NCI-H510A treated with DMSO at 0.1 percent for 48 hours (cell line): ENCODE data around the gene SLC44A1.
"Not testable (repeated sequence)": the region's sequence is repeated elsewhere in the genome, so short reads cannot be mapped to it uniquely, and the experiment has no call there.

ENCODE experiments used
- DNase-seq: peaks from one replicate; lab custom pipeline; 2025; lab: John Stamatoyannopoulos, UW

SLC44A1 gene

DNA sequence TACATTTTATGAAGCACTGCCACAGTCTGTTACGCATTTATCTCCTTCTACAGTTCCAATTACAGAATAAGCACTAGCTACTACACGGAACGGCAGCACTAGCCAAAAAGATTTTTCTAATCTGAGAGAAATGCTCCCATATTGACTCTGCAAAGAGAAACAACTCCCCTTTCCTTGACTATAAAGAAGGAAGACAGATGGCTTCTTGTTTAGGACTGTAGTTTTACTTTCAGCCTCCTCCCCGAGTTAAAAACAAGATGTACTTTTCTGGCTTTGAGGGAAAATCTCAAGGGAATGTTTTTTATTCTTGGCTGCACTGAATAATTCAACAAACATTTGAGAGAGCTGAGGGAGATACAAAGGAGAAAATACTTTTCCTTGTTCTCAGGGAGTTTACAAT, 1.9 kb upstream of the SLC44A1 start:
- no peak for DNase-seq

DNA sequence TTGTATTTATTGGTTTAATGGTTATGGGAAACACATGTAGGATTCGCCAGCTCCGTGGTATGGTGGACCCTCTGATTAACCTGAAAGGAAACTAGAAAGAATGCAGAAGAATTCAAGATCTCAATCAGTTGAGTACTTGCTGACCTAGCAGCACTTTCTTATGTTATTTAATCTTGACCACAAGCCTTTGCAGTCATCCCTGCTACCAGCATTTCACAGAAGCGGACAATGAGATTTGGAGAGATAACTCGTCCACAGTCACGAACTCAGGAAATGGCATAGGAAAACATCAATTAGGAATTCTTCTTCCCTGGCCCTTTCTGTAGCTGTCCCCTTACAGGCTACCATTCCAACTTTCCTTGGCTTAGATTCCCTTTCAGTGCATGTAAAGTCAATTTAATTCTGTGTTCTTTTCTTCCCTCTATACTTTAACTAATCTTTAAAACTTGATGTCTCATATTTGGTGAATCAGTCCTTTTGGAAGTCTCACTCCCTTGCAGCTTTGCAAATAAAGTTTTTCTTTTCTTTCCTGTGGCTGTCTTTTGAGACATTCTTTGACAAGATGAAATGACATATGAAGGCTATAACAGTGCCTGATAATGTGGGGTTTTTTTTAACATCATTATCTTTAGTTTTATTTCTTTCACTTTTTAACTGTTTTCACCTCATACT, 1.3 kb upstream of the SLC44A1 start:
- no peak for DNase-seq

DNA sequence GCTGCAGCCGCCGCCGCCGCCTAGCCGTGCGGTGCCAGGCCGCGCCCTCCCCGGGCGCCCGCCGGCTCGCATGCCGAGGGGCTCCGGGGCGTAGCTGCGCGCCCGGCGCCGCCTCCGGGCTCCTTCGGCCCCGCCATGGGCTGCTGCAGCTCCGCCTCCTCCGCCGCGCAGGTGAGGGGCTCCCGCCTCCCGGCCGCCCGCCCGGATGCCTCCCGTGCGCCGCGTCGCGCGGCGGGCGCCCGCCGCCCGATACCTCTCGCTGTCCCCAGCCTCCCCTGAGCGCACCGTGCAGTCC, 230 bp downstream of the SLC44A1 start:
- no peak for DNase-seq

DNA sequence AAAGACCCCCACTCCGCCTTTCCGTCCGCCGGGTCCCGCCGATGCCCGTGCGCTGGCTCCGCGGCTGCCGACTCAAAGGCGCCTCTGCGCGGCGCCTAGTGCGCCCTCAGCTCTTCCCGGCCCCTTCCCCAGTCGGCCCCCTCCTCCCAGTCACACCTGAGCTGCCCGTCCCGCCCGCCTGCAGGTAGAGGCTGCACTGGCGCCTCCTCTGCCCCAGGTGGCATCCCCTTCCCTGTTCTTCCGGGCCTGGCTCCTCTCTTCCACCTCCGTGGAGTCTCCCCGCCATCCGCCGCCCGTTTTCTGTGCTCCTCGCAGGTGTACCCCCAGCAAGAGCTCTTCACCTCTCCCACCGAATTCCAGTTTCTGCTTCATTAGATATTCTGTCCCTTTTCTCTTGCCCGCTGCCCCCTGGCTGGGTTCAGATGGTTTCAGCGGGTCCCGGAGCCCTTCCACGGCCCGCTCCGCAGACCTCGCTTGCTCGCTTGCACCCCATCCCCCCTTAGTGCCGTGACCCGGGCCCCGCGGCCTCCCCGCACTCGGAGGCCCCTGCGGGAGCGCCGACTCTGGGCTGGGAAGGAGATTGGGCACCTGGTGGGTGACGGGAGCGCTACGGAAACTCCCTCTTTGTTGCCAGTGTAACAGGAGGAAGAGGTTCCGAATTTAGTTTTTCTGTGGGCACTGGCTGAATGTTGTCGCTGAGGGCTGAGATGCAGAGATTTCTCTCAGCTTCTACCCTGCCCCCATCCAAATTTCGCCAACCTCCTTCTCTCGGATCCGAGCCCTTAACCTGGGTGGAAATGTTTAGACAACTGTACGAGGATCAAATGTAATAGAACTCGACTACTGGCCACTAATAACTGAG, 809 bp downstream of the SLC44A1 start:
- DNase-seq: peak; percentile 59

DNA sequence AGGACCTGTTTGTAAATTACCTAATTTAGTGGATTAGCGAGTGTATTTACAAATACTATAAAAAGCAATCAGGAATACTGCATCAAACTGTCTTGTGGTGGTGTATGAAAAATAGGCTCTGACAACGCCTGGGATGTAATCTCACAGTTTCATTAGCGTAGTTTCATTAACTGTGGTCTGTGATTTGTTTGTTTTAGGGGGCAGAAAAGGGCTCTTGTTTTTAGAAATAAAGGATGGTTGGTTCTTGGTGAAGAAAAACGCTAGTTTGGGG, 1.4 kb downstream of the SLC44A1 start:
- DNase-seq: no peak

DNA sequence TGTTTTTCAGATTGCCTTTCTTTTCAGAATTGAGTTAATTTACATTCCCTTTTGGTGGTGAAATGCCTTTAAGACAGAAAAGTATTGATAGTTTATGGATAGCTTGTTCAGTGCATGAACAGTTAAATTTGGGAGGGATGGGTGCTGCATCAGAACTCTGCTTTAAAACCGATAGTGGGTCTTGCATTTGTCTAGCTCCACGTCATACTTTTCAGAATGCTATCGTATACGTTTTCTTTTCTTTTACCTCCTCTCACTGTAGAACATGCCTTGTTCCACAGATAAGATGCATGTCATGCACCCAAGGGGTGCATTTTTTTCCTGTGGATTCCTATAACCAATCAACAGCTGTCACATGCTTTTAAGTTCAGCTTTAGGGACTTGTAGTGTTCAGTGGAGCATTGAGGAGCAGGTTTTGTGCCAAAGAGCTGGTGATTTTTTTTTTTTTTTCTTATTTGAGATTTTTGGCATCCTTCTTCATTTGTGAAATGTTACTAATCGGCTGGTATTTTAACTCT, 2.3 kb downstream of the SLC44A1 start:
- no peak for DNase-seq

DNA sequence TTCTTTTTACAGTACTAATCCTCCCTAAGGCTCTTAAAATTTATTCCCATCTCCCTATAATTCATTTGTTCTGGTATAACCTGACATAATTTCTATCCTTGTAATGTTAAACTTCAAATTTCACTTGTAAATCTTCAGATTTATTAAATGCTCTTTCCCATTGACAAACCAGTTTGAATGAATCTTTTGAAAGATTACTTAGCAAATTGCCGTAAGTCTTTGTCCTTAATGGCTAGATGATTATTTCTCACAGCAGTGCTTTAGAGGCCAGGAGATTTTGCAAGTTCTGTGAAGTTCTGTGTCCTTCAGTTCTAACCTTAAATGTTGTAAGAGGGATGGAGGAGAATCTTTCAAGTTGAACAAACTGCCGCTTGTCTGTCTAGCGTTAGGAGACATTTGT, 4.2 kb downstream of the SLC44A1 start:
- no peak for DNase-seq

DNA sequence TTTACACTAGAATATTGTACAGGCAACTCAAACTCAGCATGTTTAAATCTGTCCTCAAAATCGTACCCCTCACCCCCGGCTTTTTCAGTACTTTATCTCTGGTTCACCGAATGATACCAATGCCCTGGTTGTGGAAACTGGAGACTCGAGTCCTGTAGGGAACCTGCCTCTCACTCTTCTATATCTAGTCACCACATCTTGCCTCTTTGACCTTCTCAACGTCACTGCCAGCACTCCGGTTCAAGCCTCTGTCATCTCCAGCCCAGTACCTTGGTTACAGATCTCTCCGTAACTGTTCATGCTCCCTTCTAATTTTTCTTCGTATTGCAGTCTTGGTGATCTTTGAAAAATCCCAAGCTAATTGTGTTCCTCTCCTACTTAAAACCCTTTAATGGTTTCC, 6.7 kb downstream of the SLC44A1 start:
- DNase-seq: no peak

DNA sequence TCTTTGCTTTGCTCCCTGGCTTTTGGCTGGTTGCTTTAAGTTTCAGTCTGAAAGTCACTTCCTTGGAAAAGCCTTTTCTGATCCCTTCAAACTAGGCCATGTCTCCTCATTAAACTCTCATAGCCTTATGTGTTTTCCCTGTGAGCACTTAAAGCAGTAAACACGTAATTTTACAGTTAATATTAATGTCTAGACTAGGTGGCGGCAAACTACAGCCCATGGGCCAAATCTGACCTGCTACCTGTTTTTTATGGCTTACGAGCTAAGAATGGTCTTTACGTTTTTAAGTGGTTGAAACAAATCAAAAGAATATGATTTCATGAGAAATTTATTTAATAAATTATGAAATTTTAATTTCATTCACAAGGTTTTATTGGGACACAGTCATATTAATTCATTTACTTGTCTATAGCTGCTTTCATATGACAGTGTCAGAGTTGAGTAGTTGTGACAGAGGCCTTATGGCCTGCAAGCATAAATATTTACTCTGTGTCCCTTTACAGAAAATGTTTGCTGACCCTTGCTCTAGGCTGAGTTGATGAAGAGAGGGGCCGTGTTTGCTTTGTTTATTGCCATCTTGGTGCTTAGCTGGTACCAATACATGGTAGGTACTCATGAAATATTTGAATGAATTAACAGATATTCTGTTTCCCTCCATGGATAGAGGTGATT, 7.4 kb downstream of the SLC44A1 start:
- peak; percentile 39 for DNase-seq

DNA sequence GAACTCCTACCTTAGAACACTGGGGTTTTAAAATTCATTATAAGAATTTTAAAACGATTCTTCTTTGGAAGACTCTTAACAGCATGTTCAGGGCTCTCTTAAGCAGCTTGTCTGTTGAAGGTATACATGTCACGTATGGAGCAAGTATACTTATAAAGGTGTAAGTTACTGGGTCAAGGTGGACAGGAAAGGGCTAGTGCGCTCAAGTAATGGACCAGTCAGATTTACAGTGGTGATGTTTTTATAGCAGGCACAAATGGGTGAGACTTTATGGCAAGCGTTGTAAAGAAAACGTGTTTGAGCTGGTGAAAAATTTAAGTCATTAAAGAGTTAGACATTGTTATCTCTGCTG, 7.9 kb downstream of the SLC44A1 start:
- DNase-seq: no peak

DNA sequence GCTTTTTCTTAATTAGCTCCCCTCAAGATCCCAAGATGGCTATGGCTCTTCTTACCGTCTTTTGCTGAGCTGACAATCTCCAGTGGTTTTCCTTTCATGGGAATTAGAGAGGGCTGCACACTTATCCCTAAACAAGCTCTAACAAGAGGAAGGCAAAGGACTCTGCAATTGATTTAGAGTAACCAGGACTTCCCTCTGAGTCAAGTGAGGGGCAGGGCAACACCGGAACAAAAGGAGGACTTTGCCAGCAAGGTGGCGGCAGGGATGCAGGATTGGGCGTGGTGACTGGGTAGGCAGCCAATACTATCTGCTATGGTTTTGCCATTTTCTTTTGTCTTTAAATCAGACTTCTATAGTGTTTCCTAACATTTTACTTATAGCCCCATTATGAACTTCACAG, 9.8 kb downstream of the SLC44A1 start:
- peak; percentile 64 for DNase-seq

DNA sequence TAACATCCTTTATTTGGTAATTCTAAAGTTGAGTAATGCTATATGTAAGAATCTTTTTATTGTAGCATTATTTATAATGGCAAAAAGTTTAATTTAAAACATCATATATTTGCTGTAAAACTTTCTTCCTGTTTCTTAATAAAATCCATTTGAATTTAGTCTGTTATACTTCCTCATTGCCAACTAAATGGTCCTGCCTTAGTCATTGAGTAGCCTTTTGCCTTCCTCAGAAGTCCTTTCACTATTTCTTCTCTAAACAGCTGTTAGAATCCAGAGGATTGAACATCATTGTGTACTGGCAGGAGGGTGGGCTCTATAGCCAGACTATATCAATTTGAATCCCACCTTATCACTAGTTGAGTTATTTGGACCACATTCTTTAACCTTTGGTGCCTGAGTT, 11.0 kb downstream of the SLC44A1 start:
- no peak for DNase-seq

DNA sequence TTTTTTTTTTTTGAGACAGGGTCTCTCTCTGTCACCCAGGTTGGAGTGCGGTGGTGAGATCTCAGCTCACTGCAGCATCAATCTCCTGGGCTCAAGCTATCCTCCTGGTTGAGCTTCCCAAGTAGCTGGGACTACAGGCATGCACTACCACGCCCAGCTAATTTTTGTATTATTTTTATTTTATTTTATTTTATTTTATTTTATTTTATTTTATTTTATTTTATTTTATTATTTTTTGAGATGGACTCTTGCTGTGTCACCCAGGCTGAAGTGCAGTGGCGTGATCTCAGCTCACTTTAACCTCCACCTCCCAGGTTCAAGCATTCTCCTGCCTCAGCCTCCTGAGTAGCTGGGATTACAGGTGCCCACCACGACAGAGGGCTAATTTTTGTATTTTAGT, 12.1 kb downstream of the SLC44A1 start:
- not testable (repeated sequence) for DNase-seq

DNA sequence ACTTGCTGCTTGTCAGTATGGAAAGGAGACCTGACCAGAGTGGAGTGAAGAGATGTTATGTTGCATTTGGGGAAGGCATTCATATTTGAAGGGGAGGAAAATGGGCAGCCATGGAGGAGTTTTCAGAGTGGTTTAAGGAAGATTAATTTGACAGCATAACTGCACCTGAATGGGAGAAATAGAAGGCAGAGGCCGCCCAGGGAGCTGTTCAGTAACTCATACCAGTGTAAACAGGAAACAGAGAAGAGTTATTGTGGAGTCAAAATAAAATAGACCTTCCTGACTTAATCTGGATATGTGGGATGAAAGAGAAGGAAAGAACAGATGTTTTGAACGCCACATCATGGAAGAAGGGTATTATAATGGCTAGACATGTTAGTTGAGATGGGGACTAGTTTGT, 13.4 kb downstream of the SLC44A1 start:
- peak; percentile 41 for DNase-seq

DNA sequence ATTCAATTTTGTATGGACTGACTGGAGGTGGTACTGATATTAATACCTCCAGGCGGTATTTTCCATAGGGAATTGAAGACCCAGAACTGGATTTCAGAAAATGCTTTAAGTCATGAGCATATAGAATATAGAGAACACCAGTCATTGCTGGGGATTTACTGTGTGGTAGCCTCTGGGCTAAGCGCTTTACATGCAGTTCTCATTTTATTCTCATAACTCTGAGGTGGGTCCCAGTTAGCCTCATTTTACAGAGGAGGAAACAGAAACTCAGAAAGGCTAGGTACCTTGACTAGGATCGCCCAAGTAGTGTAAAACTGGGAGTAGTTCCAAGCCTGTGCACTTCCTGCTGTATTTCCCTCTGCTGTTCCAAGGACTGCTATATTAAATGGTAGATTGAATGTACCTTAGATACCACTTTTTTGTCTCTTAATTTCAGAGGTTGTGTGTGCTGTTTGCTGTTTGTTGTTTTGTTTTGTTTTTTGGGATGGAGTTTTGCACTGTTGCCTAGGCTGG, 13.8 kb downstream of the SLC44A1 start:
- no peak for DNase-seq

DNA sequence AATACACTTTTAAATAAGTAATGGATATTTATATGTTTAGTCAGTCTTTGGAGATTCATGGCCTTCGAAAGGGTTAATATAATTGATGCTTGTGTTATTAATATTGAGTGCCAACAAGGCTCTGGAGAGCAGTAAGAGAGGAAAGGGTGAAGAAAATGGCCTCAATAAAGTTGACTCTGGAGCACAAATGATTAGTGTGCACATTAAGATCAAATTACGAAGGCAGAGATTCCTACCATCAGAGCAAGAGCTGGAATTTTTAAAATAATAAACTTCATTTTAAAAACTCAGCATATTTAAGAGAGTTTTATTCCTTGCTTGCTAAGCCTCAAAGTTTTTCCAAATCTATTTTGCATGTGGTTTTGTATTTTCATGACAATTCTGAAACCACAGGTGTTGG, 14.8 kb downstream of the SLC44A1 start:
- DNase-seq: no peak

DNA sequence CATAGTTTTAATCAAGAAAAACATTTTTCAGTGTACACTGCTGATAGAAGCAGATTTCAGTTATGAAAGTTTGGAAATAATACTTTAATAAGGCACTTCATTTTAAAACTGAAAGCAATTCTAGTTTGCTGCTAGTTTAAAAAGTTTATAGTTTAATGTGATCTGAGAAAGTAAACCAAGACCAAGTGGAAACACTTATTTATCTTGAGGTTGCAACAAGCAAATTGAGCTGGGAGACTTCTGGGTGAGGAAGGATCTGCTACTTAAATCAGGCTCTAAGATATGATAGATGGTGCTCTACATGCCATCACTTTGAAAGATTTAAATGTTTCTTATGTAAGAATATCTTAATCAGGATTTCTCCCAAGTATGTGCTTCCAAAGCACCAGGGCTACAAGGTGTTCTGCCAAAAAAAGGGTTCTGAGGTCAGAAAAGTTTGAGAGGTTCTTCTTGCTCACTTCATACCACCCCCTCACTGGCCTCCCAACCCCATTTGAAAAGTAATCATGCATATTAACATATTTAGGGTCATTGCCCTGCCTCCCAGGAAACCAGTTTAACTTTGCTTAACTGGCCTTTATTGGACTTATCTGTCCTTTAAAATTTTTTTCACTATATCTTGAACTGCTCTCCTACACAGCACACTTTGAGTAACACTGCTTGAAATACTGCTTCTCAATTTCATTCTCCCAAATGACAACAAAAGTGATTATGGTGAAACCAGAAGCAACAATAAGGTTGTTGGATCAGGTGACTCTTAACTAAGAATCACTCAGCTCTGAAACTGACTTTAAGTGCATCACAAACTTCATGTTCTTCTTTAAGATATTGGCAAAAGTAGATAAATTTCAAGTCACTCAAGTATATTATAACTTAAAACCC, 15.5 kb downstream of the SLC44A1 start:
- DNase-seq: no peak

DNA sequence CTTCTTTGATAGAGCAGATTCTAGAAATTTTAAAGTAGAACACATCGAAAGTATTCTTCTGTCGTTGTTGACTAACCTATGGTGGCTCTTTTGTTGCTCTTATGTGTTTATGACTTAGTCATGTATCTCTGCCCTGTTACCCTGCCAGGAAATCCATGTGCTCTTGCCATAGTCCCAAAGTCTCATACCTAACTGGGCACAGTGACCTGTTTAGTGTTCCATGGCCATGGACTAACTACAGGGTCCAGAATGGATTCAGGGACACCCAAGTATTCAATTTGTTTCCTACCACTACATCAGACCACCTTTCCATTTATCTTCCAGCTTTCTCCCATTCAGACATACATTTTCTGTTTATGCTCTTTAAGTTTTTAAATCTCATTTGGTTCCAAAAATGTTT, 18.0 kb downstream of the SLC44A1 start:
- DNase-seq: no peak

DNA sequence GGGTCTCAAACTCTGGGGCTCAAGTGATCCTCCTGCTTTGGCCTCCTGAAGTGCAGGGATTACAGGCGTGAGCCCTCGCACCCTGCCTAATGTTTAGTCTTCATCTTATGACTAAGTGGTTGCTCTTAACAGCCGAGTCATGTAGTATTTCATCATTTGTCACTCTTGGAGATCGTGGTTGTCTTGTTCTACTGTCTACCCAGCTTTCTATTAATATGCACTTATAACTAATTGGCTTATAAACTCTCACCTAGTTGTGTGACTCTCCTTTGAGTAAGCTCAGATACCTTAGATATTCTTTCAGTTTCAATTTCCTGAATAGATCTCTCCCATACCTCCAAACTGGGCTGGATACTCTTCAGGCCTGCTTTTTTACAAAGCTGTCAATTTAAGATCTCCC, 19.9 kb downstream of the SLC44A1 start:
- no peak for DNase-seq

DNA sequence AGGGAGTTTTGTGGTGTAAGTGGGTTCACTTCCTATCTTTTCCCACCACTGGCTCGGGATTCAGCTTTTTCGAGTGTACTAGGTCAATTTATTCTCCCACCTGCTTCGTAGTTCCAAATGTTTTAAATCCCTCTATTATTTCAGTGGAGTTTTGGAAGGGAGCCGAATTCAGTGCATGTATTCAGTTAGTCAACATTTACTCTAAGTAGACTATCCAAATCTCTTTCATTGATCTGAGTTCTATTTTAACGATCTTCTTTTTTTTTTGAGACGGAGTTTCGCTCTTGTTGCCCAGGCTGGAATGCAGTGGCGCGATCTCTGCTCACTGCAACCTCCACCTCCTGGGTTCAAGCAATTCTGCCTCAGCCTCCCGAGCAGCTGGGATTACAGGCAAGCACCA, 23.8 kb downstream of the SLC44A1 start:
- not testable (repeated sequence) for DNase-seq

DNA sequence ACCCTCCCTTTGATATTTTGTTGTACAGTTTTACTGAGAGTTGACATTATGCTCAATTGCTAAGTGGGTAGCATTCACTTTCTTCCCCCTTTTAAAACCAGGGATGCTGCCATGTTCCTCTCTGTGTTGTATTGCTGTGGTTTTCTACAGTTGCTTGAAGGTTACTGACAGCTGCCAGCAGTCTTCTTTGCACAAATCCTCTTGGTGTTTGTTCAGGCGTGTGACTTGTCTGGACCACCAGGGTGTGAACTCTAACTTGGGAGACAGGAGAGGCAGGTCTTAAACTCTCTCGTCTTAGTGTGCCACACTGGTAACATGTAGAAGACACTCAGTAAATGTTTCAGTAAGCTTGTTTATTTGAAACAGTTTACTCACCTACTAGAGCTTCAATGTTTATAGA, 25.1 kb downstream of the SLC44A1 start:
- DNase-seq: no peak

DNA sequence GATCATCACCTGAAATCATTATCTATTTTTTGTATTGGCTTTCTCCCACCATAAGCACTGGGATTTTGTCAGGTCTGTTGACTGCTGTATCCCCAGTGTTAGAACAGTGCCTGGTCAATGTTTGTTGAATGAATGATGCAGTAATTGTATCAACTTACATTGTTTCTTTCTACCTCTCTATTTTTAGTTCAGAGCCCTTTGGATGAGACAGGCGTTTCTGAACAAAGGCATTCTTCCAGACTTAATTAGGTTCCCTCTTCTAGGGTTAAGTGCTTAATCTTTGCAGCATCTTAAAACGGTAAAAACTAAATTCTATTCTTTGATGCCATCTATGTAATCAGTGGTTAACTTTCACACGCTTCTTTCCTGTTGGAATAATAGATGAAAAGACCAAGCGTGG, 26.3 kb downstream of the SLC44A1 start:
- DNase-seq: no peak
